GM11168 (cell line): ENCODE measurements around the gene PPP1R13L.
"Not testable (repeated sequence)": the region's sequence is repeated elsewhere in the genome, so short reads cannot be mapped to it uniquely, and the experiment has no call there.

Source experiments
- in situ Hi-C: fragments of 300-500 bp; cut with MboI; formaldehyde crosslinking; loops from one replicate; pipeline ENCODE4 v1.12.0; 2022; ENCODE audit warnings: low sequenced_read_pairs; ENCODE audit not compliant: unreplicated experiment

PPP1R13L gene

GRCh38 chr19:45432543-45432942 lies 27.7 kb upstream of the PPP1R13L start:
- in situ Hi-C loops, result not testable (repeated sequence)

- in situ Hi-C loops, result not testable (repeated sequence)
Observed at GRCh38 chr19:45431008-45431407, 26.1 kb upstream of the PPP1R13L start.

GRCh38 chr19:45429896-45430295 lies 25.0 kb upstream of the PPP1R13L start:
- in situ Hi-C loops, result not testable (repeated sequence)

GRCh38 chr19:45428384-45429231 lies 23.7 kb upstream of the PPP1R13L start:
- in situ Hi-C loops, result no loop called here

GRCh38 chr19:45424191-45425058 lies 19.6 kb upstream of the PPP1R13L start:
- in situ Hi-C loops, result no loop called here

GRCh38 chr19:45423589-45424190 lies 18.8 kb upstream of the PPP1R13L start, which contains the start of gene ERCC1:
TSS of gene ERCC1 (minus strand) at chr19:45423917. CDS start at chr19:45423374, 543 bp downstream.
- in situ Hi-C loops, result no loop called here

GRCh38 chr19:45423033-45423588 lies 18.2 kb upstream of the PPP1R13L start:
- in situ Hi-C loops, result no loop called here

GRCh38 chr19:45421947-45422498 lies 17.2 kb upstream of the PPP1R13L start:
- in situ Hi-C loops, result no loop called here

GRCh38 chr19:45420871-45421270 lies 16.0 kb upstream of the PPP1R13L start:
- in situ Hi-C loops, result no loop called here

GRCh38 chr19:45420356-45420755 lies 15.5 kb upstream of the PPP1R13L start:
- in situ Hi-C loops, result no loop called here

- in situ Hi-C loops, result no loop called here
Observed at GRCh38 chr19:45419895-45420294, 15.0 kb upstream of the PPP1R13L start.

- in situ Hi-C loops, result no loop called here
Observed at GRCh38 chr19:45419396-45419795, 14.5 kb upstream of the PPP1R13L start.

- in situ Hi-C loops, result no loop called here
Observed at GRCh38 chr19:45418802-45419201, 13.9 kb upstream of the PPP1R13L start.

- in situ Hi-C loops, result no loop called here
Observed at GRCh38 chr19:45417151-45417550, 12.3 kb upstream of the PPP1R13L start.

GRCh38 chr19:45414468-45414867 lies 9.6 kb upstream of the PPP1R13L start:
- in situ Hi-C loops, result no loop called here

- in situ Hi-C loops, result no loop called here
Observed at GRCh38 chr19:45413497-45413896, 8.6 kb upstream of the PPP1R13L start.

- in situ Hi-C loops, result not testable (repeated sequence)
Observed at GRCh38 chr19:45410330-45410729, 5.5 kb upstream of the PPP1R13L start.

- in situ Hi-C loops, result no loop called here
Observed at GRCh38 chr19:45409557-45409920, 4.7 kb upstream of the PPP1R13L start.

- in situ Hi-C loops, result no loop called here
Observed at GRCh38 chr19:45408830-45409556, 4.1 kb upstream of the PPP1R13L start.
